Suprapubic skin (tissue), 4 donors: Measurements from ENCODE around the gene TUBB4B. TPM values are rescaled to one million over a fixed set of nuclear protein-coding genes. Genes with fewer than 3 reads are reported as not detected.

ENCODE experiments used
- DNase-seq, 2 donors: peaks; one replicate each; pipeline ENCODE4 v3.0.0-alpha.2; 2019; ENCODE audit warnings: low spot score in 2 of 2
- H3K27ac ChIP-seq: fragments of 200-600 bp; sonication (generic); one replicate; pipeline ENCODE4 v1.5.1; 2019
- H3K27me3 ChIP-seq: fragments of 200-600 bp; sonication (generic); one replicate; pipeline ENCODE4 v1.5.1; 2019
- H3K36me3 ChIP-seq: fragments of 200-600 bp; sonication (generic); one replicate; pipeline ENCODE4 v1.5.1; 2019
- H3K4me1 ChIP-seq: fragments of 200-600 bp; sonication (generic); one replicate; pipeline ENCODE4 v1.5.1; 2019
- H3K4me3 ChIP-seq: fragments of 200-600 bp; sonication (generic); one replicate; pipeline ENCODE4 v1.5.1; 2019; ENCODE audit warnings: mild to moderate bottlenecking
- H3K9me3 ChIP-seq: fragments of 200-600 bp; sonication (generic); one replicate; pipeline ENCODE4 v1.5.1; 2019
- EP300 ChIP-seq: sonication (generic); formaldehyde crosslinking; IDR thresholded peaks from one replicate; pipeline ENCODE4 v1.6.1; 2017; ENCODE audit warnings: antibody characterized with exemption
- POLR2A ChIP-seq, 2 donors: fragments of 450-650 bp; IDR thresholded peaks; one replicate each; pipeline ENCODE4 v1.6.1; 2017; ENCODE audit warnings: antibody characterized with exemption in 2 of 2, mild to moderate bottlenecking in 2 of 2, moderate library complexity in 2 of 2
- POLR2AphosphoS5 ChIP-seq, 3 donors: sonication (generic); formaldehyde crosslinking; IDR thresholded peaks; one replicate each; pipeline ENCODE4 v1.6.1; 2017; ENCODE audit warnings: antibody characterized with exemption in 3 of 3
- WGBS: methylation state at CpG from one replicate; pipeline ENCODE4 v1.1.5; 2018; 5-methylcytosine and 5-hydroxymethylcytosine counted together
- total RNA-seq, 4 donors: library from RNA; depleted of rRNA; stranded (reverse); fragments of >200 nt; gene quantifications; one replicate each; pipeline ENCODE4 v1.1.0, GENCODE V29; 2016
- TF ChIP-seq, protein P1 (sequence below), 2 donors: fragments of 200-600 bp in 1 of 2; fragments of 450-650 bp in 1 of 2; sonication (generic) in 1 of 2; IDR thresholded peaks; one replicate each; pipeline ENCODE4 v1.5.1; 2016 to 2019; ENCODE audit warnings: antibody characterized with exemption in 2 of 2, mild to moderate bottlenecking in 1 of 2, moderate library complexity in 1 of 2

Gene TUBB4B
- total RNA-seq, 4 donors from 2014 or later, result 225 to 708 (median 639) TPM

DNA sequence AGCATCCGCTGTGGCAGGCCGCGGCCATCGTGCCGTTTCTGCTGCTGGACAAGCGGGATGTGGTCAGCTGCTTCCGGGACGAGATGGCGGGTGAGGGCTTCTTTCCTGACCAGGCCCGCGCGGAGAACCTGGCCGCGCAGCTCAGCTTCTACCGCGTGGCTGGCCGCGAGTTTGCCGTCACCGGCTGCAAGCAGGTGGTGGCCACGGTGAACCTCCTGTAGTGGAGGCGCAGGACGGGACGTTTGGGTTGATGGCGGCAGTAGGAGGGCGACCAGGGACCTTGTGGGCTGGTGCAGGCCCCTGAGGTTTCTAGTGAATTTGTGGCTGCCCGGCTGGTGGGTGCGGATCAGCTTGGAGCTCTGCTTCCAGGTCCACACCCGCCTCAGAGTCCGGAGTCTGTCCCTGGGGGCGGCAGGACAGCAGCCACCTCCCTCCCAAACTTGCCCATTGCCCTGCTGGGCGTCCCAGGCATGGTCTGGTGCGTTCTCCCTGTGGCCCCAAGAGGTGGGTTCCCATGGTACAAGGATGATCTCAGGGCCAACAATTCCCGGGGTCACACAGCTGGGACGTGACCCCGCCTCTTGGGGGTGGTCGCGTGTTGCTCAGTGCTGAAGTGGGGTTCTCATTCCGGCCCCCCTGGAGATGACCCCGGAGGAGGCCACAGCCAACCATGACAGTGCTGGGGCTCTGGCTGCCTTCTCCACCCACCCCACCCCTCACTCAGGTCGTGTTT is 38.8 kb downstream of the TUBB4B start:
- H3K4me1 ChIP-seq, result peaks cover 51% of the 10 kb centered on the region
- no peaks in the 10 kb centered on the region for H3K9me3 ChIP-seq
- H3K27me3 ChIP-seq, result peaks cover 44% of the 10 kb centered on the region
- no peak overlapping the region for H3K4me3 ChIP-seq
- no peak overlapping the region for H3K27ac ChIP-seq
- no peaks in the 10 kb centered on the region for H3K36me3 ChIP-seq
- TF ChIP-seq, protein P1, sequence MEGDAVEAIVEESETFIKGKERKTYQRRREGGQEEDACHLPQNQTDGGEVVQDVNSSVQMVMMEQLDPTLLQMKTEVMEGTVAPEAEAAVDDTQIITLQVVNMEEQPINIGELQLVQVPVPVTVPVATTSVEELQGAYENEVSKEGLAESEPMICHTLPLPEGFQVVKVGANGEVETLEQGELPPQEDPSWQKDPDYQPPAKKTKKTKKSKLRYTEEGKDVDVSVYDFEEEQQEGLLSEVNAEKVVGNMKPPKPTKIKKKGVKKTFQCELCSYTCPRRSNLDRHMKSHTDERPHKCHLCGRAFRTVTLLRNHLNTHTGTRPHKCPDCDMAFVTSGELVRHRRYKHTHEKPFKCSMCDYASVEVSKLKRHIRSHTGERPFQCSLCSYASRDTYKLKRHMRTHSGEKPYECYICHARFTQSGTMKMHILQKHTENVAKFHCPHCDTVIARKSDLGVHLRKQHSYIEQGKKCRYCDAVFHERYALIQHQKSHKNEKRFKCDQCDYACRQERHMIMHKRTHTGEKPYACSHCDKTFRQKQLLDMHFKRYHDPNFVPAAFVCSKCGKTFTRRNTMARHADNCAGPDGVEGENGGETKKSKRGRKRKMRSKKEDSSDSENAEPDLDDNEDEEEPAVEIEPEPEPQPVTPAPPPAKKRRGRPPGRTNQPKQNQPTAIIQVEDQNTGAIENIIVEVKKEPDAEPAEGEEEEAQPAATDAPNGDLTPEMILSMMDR (IDR thresholded peaks at IDR 0.05), result no peak
- TF ChIP-seq POLR2AphosphoS5 (IDR thresholded peaks at IDR 0.05) (no peak), EP300 (no peak), POLR2A (IDR thresholded peaks at IDR 0.05) (no peak)
- peak in 1 of 2 donors; percentile 62 for DNase-seq
- WGBS, result 91% methylated on average over 27 of the region's 41 CpGs

DNA sequence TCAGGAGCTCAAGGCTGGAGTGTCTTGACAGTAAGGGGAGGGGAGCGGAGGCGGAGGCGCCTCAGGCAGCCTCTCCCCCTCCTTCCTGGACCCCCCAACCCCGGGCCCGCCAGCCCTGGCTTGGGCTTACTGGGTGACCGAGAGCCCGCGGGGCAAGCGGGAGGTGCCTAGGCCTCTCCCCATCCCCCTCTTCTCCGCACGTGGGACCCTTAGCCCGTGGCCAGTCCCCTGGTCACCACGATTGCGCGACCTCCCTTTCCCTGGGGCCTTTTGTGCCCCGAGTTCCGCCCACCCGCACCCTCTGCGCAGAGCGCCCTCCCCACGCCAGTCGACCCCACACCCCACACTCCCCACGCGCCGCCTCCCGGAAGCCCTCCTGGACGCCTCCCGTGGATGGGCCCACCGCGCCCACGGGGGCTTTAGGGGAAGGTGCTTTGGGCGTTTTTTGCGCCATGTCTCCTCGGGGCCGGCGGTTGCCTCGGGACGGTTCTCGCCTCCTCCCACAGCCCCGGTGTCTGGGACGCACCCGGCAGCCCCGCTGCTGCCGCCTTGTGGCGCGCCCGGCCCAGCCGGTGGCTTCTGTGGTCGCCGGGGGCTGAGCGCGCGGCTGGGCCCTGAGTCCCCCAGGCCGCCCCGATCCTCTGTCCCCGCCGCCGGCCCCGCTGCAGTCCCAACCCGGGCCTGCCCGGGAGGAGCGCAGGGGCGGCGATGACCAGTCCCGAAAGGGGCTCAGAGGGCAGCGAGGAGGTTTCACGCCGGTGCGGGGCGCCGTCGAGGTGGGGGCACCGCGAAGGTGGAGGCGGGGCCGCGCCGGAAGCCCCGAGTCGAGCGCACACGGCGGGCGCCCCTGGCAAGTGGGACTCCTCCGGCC is 39.6 kb downstream of the TUBB4B start:
- peak overlapping the region; percentile 23 for H3K4me3 ChIP-seq
- H3K27me3 ChIP-seq, result peaks cover 44% of the 10 kb centered on the region
- peaks cover 43% of the 10 kb centered on the region for H3K4me1 ChIP-seq
- TF ChIP-seq, protein P1 (IDR thresholded peaks at IDR 0.05), result peak in 1 of 2 donors; percentile 46
- no peak for TF ChIP-seq EP300
- DNase-seq, result no peak
- 75% methylated on average over 24 of the region's 85 CpGs for WGBS
- no peaks in the 10 kb centered on the region for H3K36me3 ChIP-seq
- H3K9me3 ChIP-seq, result no peaks in the 10 kb centered on the region
- H3K27ac ChIP-seq, result no peak overlapping the region

DNA sequence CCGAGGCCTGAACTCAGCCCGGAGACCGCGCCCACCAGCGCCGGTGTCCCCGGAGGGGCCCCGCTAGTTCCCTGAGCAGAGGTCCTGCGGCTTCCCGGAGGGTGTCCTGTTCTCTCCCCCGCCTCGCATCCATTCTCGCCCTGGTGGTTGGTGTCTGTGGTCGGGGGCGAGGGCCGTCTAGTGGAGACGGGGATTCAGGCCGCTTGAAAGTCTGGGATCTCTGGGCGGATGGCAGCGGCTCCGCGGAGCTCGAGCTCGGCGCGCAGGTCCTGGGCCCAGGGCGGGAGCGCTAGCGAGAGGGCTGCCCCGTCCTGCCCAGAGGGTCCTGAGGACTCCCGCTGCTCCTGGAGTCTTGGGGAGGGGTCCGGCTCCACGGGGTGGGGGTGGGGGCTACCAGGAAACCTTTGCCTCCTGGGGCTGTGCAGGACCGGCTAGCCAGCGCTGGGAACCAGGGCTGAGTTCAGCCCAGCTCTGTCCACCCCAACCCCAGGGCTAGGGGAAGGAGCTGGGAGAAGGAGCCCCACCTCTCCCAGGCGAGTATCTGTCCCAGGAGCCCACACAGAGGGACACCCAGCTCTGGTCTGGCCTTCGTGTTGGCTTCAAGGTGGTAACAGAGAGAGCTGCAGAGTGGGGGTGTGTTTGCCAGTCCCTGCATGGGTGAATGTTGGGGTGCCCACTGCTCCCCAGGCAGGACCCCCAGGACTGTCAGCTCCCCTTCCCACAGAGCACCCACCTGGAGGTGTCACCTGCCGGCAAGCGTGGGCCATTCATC is 40.4 kb downstream of the TUBB4B start:
- no peaks in the 10 kb centered on the region for H3K9me3 ChIP-seq
- H3K36me3 ChIP-seq, result no peaks in the 10 kb centered on the region
- TF ChIP-seq POLR2AphosphoS5 (IDR thresholded peaks at IDR 0.05) (no peak), POLR2A (IDR thresholded peaks at IDR 0.05) (no peak), EP300 (no peak)
- TF ChIP-seq, protein P1 (IDR thresholded peaks at IDR 0.05), result no peak
- DNase-seq, result no peak
- H3K4me3 ChIP-seq, result peak overlapping the region; percentile 23
- 60% methylated on average over 6 of the region's 39 CpGs for WGBS
- H3K27ac ChIP-seq, result no peak overlapping the region
- peaks cover 44% of the 10 kb centered on the region for H3K27me3 ChIP-seq
- H3K4me1 ChIP-seq, result peaks cover 35% of the 10 kb centered on the region

DNA sequence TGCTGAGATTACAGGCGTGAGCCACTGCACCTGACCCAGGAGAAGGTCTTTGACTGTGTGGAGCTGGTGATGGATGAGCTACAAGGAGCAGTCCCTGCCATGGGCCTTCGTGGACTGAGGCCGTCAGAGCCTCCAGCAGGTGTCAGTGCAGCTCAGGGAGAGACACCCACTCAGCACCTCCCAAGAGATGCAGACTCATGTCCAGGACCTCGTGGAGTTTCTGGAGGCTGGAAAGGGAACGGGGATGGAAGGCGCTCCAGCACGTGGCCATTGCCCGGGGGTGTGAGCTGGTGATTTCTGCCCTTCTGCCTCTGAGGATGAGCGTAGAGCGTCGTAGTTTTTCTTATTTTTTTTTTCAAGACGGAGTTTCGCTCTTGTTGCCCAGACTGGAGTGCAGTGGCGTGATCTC is 45.9 kb downstream of the TUBB4B start:
- no peaks in the 10 kb centered on the region for H3K27me3 ChIP-seq
- H3K4me3 ChIP-seq, result no peak overlapping the region
- DNase-seq, result peak in 1 of 2 donors; percentile 65
- H3K4me1 ChIP-seq, result no peaks in the 10 kb centered on the region
- 57% methylated on average over 12 of the region's 14 CpGs for WGBS
- TF ChIP-seq, protein P1 (IDR thresholded peaks at IDR 0.05), result peak; percentile 41 to 47
- no peak for TF ChIP-seq EP300
- no peaks in the 10 kb centered on the region for H3K36me3 ChIP-seq
- no peaks in the 10 kb centered on the region for H3K9me3 ChIP-seq
- no peak overlapping the region for H3K27ac ChIP-seq
